ENCODE data around the gene INSC. TPM values are rescaled to one million over a fixed set of nuclear protein-coding genes. Genes with fewer than 3 reads are reported as not detected.

Gene INSC
- total and polyA plus RNA-seq, 2 of the 4 experiments (the other 2 are of a cell fraction), result 0.53 to 1.4 TPM

GRCh38 chr11:15106201-15106965 is 8.3 kb upstream of the INSC start:
- Histone ChIP-seq H2AK5ac (ENCODE audit: low read depth, low read length) (peak overlapping the region; percentile 84), H4K20me1 (ENCODE audit: insufficient read depth, low read length) (no peaks in the 10 kb centered on the region), H3K27ac (ENCODE audit: insufficient read depth, low read length) (peak overlapping the region; percentile 56), H3K56ac (ENCODE audit: extremely low read depth, insufficient read depth, low read length) (peak overlapping the region; percentile 78), H2BK15ac (ENCODE audit: low read depth, low read length) (peak overlapping the region; percentile 96; the same call in 2 of the 3 replicates), H3K27me3 (ENCODE audit: control insufficient read depth, insufficient read depth, low read length) (no peaks in the 10 kb centered on the region), H3K4ac (ENCODE audit: low read depth, low read length) (peak overlapping the region; percentile 91), H3K36me3 (ENCODE audit: control insufficient read depth, insufficient read depth, low read length) (no peaks in the 10 kb centered on the region), H3K18ac (ENCODE audit: low read depth, low read length) (peak overlapping the region; percentile 66), H3K14ac (replicated peaks; ENCODE audit: low read depth, low read length) (peak overlapping the region; percentile 79), H3K4me3 (ENCODE audit: insufficient read depth, low read depth, low read length) (no peak overlapping the region), H3K9ac (ENCODE audit: low read depth, low read length) (no peak overlapping the region), H4K8ac (ENCODE audit: low read depth in 2 of 2, low read length in 2 of 2) (peak overlapping the region; percentile 72 to 77), H3K79me1 (ENCODE audit: low read depth in 1 of 2, low read length in 2 of 2) (no peaks in the 10 kb centered on the region), H2AFZ (replicated peaks; ENCODE audit: low read length, poor library complexity) (peak overlapping the region; percentile 47), H3K23ac (ENCODE audit: low read depth, low read length) (peak overlapping the region; percentile 89; the same call in 1 of the 2 replicates), H3K4me1 (ENCODE audit: control insufficient read depth, insufficient read depth, low read length) (peaks cover 27% of the 10 kb centered on the region), H3K9me3 (ENCODE audit: control insufficient read depth, insufficient read depth, low read length) (no peaks in the 10 kb centered on the region), H4K91ac (ENCODE audit: insufficient read depth, low read depth, low read length) (peak overlapping the region; percentile 92), H2AK9ac (replicated peaks; ENCODE audit: low read depth, low read length, poor library complexity) (peak overlapping the region; percentile 89), H4K5ac (ENCODE audit: low read depth, low read length) (peak overlapping the region; percentile 31; the same call in 1 of the 2 replicates), H3K4me2 (ENCODE audit: low read depth, low read length) (peak overlapping the region; percentile 57; the same call in 1 of the 2 replicates), H3K9me1 (ENCODE audit: insufficient read depth, low read length) (peaks cover 14% of the 10 kb centered on the region), H2BK20ac (ENCODE audit: low read depth, low read length) (peak overlapping the region; percentile 97), H2BK120ac (ENCODE audit: low read depth, low read length) (peak overlapping the region; percentile 97), H2BK5ac (ENCODE audit: low read depth, low read length, poor library complexity, severe bottlenecking) (peak overlapping the region; percentile 90)
- ATAC-seq (ENCODE audit: low read depth) (peak; percentile 79), DNase-seq (peak; percentile 91)
- in situ Hi-C loops (cut with MboI; ENCODE audit: low sequenced_read_pairs), result loop anchor here (5.0 kb wide), 1 partner anchor 91 kb away; no protein-coding TSS in a partner anchor
- dilution Hi-C loops (cut with HindIII; ENCODE audit: low sequenced_read_pairs, unreplicated experiment), result no loop called here
- intact Hi-C loops (cut with micrococcal nuclease), result no loop called here
- ChIA-PET POLR2A (ENCODE audit: unreplicated experiment) (no interaction called here), CTCF (interaction anchor here (0.6 to 2.2 kb wide), 5 partner anchors 38 to 1421 kb away, joined by 3 to 16 read pairs (median 3); no protein-coding TSS in a partner anchor)
- TF ChIP-seq BHLHE40 (IDR thresholded peaks at IDR 0.05; ENCODE audit: low read depth, low read length) (no peak), FOS (IDR thresholded peaks at IDR 0.05; ENCODE audit: low read depth, low read length) (peak; percentile 80), CHD1 (IDR thresholded peaks at IDR 0.05; ENCODE audit: low read depth, low read length) (peak; percentile 53; the same call in 1 of the 2 replicates)
- BruUV-seq (replicated peaks), result no TSS peak
- 5% methylated on average over 8 of the region's 8 CpGs; no CpG with 5 or more reads in 1 of the 2 experiments for WGBS, 2 experiments (ENCODE audit: extremely low coverage in 2 of 2, insufficient read length in 1 of 2)
